Activated T-helper 1 cell treated with anti-CD3 and anti-CD28 coated beads, Interleukin-12 subunit alpha, Interleukin-12 subunit beta, Interleukin-2, Interleukin-4 antibody, amounts not matched to agents 30 ng/mL and 10 ng/mL and 1 ng/mL, durations not matched to agents 14 hours and 24 hours and 36 hours (primary cell): ENCODE data around the gene TNIK. TPM values are rescaled to one million over a fixed set of nuclear protein-coding genes. Genes with fewer than 3 reads are reported as not detected.

Experiments used
- DNase-seq: peaks from one replicate; pipeline ENCODE4 v3.0.0; 2021; ENCODE audit warnings: low spot score
- H3K27ac Mint-ChIP-seq: one replicate; pipeline ENCODE4 v1.8.0; 2021; ENCODE audit warnings: mild to moderate bottlenecking, mixed read lengths
- H3K27me3 Mint-ChIP-seq: one replicate; pipeline ENCODE4 v1.8.0; 2022; ENCODE audit warnings: mild to moderate bottlenecking, moderate library complexity, mixed read lengths; ENCODE audit not compliant: insufficient read depth
- H3K36me3 Mint-ChIP-seq: one replicate; pipeline ENCODE4 v1.8.0; 2021; ENCODE audit warnings: low read depth, mixed read lengths
- H3K4me1 Mint-ChIP-seq: one replicate; pipeline ENCODE4 v1.8.0; 2021; ENCODE audit warnings: low read depth, mixed read lengths
- H3K4me3 Mint-ChIP-seq: one replicate; pipeline ENCODE4 v1.8.0; 2021; ENCODE audit warnings: mild to moderate bottlenecking, moderate library complexity, mixed read lengths
- H3K9me3 Mint-ChIP-seq: one replicate; pipeline ENCODE4 v1.8.0; 2021; ENCODE audit warnings: mixed read lengths
- intact Hi-C: fragments of 100-400 bp; cut with micrococcal nuclease; formaldehyde crosslinking; loops from one replicate; pipeline ENCODE4 v1.15.1; 2024
- total RNA-seq: library from RNA; stranded (reverse); gene quantifications from 2 replicates; pipeline ENCODE4 v1.2.3, GENCODE V29; 2022

Gene TNIK
- total RNA-seq, 1 donor from 2014 or later, result 21.5 TPM

GRCh38 chr3:171186383-171186782 is 273.8 kb downstream of the TNIK start:
- H3K4me1 Mint-ChIP-seq, result peaks cover 56% of the 10 kb centered on the region
- H3K36me3 Mint-ChIP-seq, result peaks cover 40% of the 10 kb centered on the region
- no peak overlapping the region for H3K27ac Mint-ChIP-seq
- intact Hi-C loops, result loop anchor here (10.0 kb wide), 1 partner anchor 222 kb away; no protein-coding TSS in a partner anchor
- no peaks in the 10 kb centered on the region for H3K27me3 Mint-ChIP-seq
- no peak overlapping the region for H3K4me3 Mint-ChIP-seq
- H3K9me3 Mint-ChIP-seq, result no peaks in the 10 kb centered on the region
- no peak for DNase-seq

- Mint-ChIP-seq H3K27me3 (no peaks in the 10 kb centered on the region), H3K27ac (no peak overlapping the region), H3K4me3 (no peak overlapping the region), H3K36me3 (peaks cover 42% of the 10 kb centered on the region), H3K9me3 (no peaks in the 10 kb centered on the region), H3K4me1 (peaks cover 56% of the 10 kb centered on the region)
- no peak for DNase-seq
- intact Hi-C loops, result loop anchor here (2.0 to 10.0 kb wide), 2 partner anchors 69 to 221 kb away; no protein-coding TSS in a partner anchor
Measured at GRCh38 chr3:171185959-171186358, 274.2 kb downstream of the TNIK start.

DNA sequence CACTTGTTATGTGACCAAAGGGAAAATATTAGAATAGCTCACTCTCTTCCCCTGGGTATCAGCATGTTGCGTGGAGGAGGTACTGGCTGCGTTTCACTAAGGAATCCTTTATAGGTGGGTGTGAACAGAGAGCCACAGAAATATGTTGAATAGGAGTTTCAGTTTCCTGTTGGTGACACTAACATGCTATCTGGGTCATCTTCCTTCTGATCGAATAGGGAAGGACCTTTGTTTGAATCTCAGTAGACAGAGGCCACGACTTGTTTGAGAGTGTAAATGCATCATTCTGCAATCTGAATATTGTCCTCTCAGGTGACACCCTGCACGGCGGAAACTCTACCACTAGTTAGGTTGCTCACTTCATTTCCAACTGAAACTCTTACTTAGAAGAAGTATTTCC is 275.8 kb downstream of the TNIK start:
- Mint-ChIP-seq H3K36me3 (peaks cover 37% of the 10 kb centered on the region), H3K4me1 (peaks cover 53% of the 10 kb centered on the region), H3K4me3 (peak overlapping the region; percentile 6), H3K27me3 (no peaks in the 10 kb centered on the region), H3K27ac (peak overlapping the region; percentile 76), H3K9me3 (no peaks in the 10 kb centered on the region)
- intact Hi-C loops, result loop anchor here (2.0 to 10.0 kb wide), 2 partner anchors 70 to 220 kb away; no protein-coding TSS in a partner anchor
- no peak for DNase-seq

DNA sequence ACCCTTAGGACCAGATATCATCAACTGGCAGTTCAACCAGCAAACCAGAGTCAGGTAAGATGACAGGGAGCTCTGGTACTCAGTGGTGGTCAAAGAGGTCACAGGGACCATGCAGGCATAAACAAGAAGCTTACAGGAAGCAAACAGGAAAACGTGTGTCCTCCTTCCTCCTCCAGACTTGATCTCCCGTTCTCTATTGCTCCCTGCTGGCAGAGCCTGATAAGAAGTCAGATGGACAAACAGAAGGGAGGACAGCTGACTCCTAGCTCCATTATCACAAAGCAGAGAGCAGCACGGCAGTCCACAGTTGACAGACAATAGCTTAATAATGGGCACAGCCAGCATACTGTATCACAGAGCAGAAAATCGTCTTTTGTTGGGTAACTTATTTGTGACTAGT is 277.2 kb downstream of the TNIK start:
- intact Hi-C loops, result loop anchor here (10.0 kb wide), 1 partner anchor 218 kb away; no protein-coding TSS in a partner anchor
- Mint-ChIP-seq H3K27ac (no peak overlapping the region), H3K9me3 (no peaks in the 10 kb centered on the region), H3K36me3 (peaks cover 34% of the 10 kb centered on the region), H3K27me3 (no peaks in the 10 kb centered on the region), H3K4me1 (peaks cover 59% of the 10 kb centered on the region), H3K4me3 (no peak overlapping the region)
- no peak for DNase-seq

- Mint-ChIP-seq H3K36me3 (peaks cover 36% of the 10 kb centered on the region), H3K4me1 (peaks cover 55% of the 10 kb centered on the region), H3K27me3 (no peaks in the 10 kb centered on the region), H3K9me3 (no peaks in the 10 kb centered on the region), H3K4me3 (no peak overlapping the region), H3K27ac (no peak overlapping the region)
- DNase-seq, result no peak
- intact Hi-C loops, result loop anchor here (10.0 kb wide), 1 partner anchor 217 kb away; no protein-coding TSS in a partner anchor
Measured at GRCh38 chr3:171181907-171182690, 278.1 kb downstream of the TNIK start.

GRCh38 chr3:171178714-171179113 is 281.5 kb downstream of the TNIK start:
- Mint-ChIP-seq H3K9me3 (no peaks in the 10 kb centered on the region), H3K4me3 (no peak overlapping the region), H3K27me3 (no peaks in the 10 kb centered on the region), H3K4me1 (peaks cover 28% of the 10 kb centered on the region), H3K36me3 (peaks cover 48% of the 10 kb centered on the region), H3K27ac (peak overlapping the region; percentile 56)
- no peak for DNase-seq
- intact Hi-C loops, result no loop called here

- Mint-ChIP-seq H3K9me3 (no peaks in the 10 kb centered on the region), H3K4me1 (peaks cover 28% of the 10 kb centered on the region), H3K27ac (no peak overlapping the region), H3K27me3 (no peaks in the 10 kb centered on the region), H3K36me3 (peaks cover 44% of the 10 kb centered on the region), H3K4me3 (no peak overlapping the region)
- no peak for DNase-seq
- intact Hi-C loops, result no loop called here
Measured at GRCh38 chr3:171177553-171177952, 282.7 kb downstream of the TNIK start.

- peak overlapping the region; percentile 32 for H3K27ac Mint-ChIP-seq
- DNase-seq, result no peak
- intact Hi-C loops, result no loop called here
- peaks cover 28% of the 10 kb centered on the region for H3K4me1 Mint-ChIP-seq
- H3K36me3 Mint-ChIP-seq, result peaks cover 42% of the 10 kb centered on the region
- no peak overlapping the region for H3K4me3 Mint-ChIP-seq
- H3K27me3 Mint-ChIP-seq, result no peaks in the 10 kb centered on the region
- no peaks in the 10 kb centered on the region for H3K9me3 Mint-ChIP-seq
Measured at GRCh38 chr3:171177056-171177455, 283.1 kb downstream of the TNIK start.

GRCh38 chr3:171176244-171176933 is 283.8 kb downstream of the TNIK start:
- Mint-ChIP-seq H3K36me3 (peaks cover 41% of the 10 kb centered on the region), H3K4me3 (no peak overlapping the region), H3K9me3 (no peaks in the 10 kb centered on the region), H3K4me1 (peaks cover 28% of the 10 kb centered on the region), H3K27ac (no peak overlapping the region), H3K27me3 (no peaks in the 10 kb centered on the region)
- intact Hi-C loops, result no loop called here
- DNase-seq, result no peak

DNA sequence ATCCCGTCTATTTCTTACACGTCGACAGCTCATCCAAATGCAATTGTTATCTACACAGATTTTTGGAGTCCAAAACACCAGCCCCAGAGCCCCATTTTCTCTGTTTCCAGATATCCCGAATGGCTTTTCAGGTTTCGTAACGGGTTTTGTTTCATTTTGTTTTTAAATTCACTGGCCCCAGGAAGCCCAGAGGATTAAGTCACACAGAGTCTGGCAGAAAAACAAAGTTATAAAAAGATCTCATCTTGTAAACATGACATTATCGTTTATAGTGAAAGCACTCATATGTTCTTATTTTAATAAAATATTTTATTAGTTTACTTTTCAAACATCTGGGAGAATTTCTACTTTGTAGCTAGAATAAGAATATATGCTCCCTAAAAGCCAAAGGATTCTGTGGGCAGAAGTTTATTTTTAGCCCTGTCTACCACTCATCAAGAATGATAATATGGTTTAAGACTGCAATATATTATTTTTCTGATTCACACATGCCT is 284.4 kb downstream of the TNIK start:
- Mint-ChIP-seq H3K9me3 (no peaks in the 10 kb centered on the region), H3K36me3 (peaks cover 43% of the 10 kb centered on the region), H3K27me3 (no peaks in the 10 kb centered on the region), H3K4me1 (peaks cover 28% of the 10 kb centered on the region), H3K4me3 (no peak overlapping the region), H3K27ac (no peak overlapping the region)
- intact Hi-C loops, result no loop called here
- DNase-seq, result no peak

DNA sequence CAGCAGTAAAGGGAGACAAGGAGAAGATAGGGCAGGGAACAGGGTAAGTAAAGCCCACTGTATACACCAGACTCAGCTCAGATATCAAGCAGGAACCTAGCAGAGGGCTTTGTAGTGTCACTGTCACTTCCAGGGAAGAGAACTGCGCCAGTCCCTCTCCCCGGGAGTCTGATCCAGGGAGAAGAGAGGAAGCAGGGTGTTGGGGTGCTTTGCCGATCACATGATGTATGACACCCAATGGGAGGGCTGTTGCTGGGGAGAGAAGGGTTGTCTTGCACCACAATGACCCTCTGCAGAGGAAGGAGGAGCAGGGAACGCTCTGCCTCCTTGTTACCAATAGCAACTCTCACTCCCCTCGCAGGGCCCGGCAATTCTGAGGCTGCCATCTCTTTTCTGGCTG is 286.5 kb downstream of the TNIK start:
- peaks cover 38% of the 10 kb centered on the region for H3K36me3 Mint-ChIP-seq
- H3K27me3 Mint-ChIP-seq, result no peaks in the 10 kb centered on the region
- H3K27ac Mint-ChIP-seq, result no peak overlapping the region
- no peak for DNase-seq
- H3K4me3 Mint-ChIP-seq, result no peak overlapping the region
- intact Hi-C loops, result no loop called here
- H3K4me1 Mint-ChIP-seq, result peaks cover 13% of the 10 kb centered on the region
- no peaks in the 10 kb centered on the region for H3K9me3 Mint-ChIP-seq

DNA sequence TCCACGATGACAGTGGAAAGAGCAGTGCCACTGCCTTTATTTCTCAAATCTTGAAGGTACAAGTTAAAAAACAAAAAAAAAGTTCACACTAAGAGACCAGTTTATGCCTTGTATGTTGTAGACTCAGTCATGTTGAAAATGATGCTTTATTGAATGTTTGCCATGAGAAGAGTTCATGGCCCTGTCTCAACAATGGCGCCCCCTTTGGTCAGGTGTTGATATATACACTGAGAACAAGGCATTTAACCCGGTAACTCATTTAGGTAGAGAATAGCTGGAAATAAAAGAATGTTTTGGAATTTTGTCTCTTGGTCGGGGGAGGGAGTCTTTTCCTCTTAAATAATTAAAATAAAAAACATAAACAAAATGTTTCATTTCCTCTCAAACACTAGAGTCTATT is 288.1 kb downstream of the TNIK start:
- Mint-ChIP-seq H3K4me1 (peaks cover 1% of the 10 kb centered on the region), H3K9me3 (no peaks in the 10 kb centered on the region), H3K27me3 (no peaks in the 10 kb centered on the region), H3K4me3 (no peak overlapping the region), H3K36me3 (peaks cover 37% of the 10 kb centered on the region), H3K27ac (no peak overlapping the region)
- intact Hi-C loops, result no loop called here
- no peak for DNase-seq

DNA sequence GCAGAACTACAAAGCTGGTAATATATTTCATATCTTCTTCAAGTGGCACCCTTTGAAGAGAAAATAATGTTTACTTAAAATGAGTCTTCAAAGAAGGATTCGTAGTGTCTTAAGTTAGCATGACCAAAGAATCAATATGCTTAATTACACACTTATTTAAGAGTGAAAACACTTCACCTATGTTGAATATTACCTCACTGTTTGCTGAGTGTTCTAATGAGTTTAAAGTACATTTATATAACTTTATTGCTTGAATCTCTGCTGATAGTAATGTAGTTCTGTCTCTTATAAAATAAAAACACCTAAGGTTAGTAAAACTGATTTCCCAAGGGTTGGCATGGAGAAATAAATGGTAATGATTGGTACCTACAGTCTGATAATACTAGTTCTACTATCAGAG is 290.3 kb downstream of the TNIK start:
- Mint-ChIP-seq H3K36me3 (peaks cover 40% of the 10 kb centered on the region), H3K9me3 (no peaks in the 10 kb centered on the region)
- intact Hi-C loops, result no loop called here

More for the DNA sequence above, 290.3 kb downstream of the TNIK start:
- peaks cover 20% of the 10 kb centered on the region for H3K4me1 Mint-ChIP-seq
- H3K4me3 Mint-ChIP-seq, result no peak overlapping the region
- no peaks in the 10 kb centered on the region for H3K27me3 Mint-ChIP-seq
- DNase-seq, result no peak
- H3K27ac Mint-ChIP-seq, result no peak overlapping the region
